OCI-LY3 (cell line): ENCODE measurements around the gene OR2T11.

Experiments used
- EZH2phosphoT487 ChIP-seq: fragments of 200-600 bp; shearing (Covaris generic); IDR thresholded peaks from 2 replicates; pipeline ENCODE4 v1.6.1; 2018; ENCODE audit warnings: antibody characterized with exemption, mixed run types, low read depth
- TF ChIP-seq, protein P1 (sequence below): fragments of 200-600, 300-600 bp; sonication (generic); IDR thresholded peaks from 2 replicates; pipeline ENCODE4 v1.5.1; 2014; ENCODE audit warnings: antibody characterized with exemption, low read length, low read depth

- TF ChIP-seq, protein P1, sequence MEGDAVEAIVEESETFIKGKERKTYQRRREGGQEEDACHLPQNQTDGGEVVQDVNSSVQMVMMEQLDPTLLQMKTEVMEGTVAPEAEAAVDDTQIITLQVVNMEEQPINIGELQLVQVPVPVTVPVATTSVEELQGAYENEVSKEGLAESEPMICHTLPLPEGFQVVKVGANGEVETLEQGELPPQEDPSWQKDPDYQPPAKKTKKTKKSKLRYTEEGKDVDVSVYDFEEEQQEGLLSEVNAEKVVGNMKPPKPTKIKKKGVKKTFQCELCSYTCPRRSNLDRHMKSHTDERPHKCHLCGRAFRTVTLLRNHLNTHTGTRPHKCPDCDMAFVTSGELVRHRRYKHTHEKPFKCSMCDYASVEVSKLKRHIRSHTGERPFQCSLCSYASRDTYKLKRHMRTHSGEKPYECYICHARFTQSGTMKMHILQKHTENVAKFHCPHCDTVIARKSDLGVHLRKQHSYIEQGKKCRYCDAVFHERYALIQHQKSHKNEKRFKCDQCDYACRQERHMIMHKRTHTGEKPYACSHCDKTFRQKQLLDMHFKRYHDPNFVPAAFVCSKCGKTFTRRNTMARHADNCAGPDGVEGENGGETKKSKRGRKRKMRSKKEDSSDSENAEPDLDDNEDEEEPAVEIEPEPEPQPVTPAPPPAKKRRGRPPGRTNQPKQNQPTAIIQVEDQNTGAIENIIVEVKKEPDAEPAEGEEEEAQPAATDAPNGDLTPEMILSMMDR = no peak
- TF ChIP-seq EZH2phosphoT487 = no peak
Measured at GRCh38 chr1:248621770-248622169, 13.1 kb downstream of the OR2T11 start.
